Measurements from ENCODE around the gene MVB12B.

MVB12B gene

DNA sequence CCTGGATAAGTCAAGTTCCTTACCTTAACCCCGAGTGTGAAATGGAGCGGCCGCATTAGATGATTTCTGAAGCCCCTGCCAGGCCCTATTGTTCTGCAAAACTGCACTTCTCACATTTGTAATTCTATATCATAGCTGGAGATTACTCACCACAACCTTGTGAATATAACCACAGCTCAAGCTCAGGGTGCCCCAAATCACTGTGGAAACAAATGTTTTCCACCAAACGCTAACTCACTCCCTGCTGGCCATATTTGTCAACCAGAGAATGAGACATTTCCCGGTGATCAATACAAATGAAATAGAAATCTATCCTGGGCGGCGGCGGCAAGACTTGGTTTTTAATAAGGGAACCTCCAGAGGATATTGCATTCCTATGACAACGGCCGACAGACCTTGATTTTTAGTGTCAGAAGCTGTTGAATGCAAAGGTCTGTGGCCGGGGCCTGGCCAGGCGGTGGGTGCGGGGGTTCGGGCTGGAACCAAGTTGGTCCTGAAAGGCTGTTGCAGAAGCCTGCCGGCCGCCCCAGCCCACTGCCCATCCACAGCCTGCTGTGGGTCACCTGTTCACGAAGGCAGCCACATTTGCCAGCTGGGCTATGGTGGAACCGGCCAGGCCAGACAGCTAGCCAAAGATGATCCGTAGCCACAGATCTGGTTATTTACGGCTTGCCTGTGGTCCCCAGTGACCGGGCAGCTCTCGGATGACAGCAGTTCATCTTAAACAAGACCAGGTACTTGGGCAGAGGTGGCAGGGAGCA, 193.2 kb downstream of the MVB12B start:
- DNase-seq (ENCODE audit: low read depth in 3 of 3) = no peak

DNA sequence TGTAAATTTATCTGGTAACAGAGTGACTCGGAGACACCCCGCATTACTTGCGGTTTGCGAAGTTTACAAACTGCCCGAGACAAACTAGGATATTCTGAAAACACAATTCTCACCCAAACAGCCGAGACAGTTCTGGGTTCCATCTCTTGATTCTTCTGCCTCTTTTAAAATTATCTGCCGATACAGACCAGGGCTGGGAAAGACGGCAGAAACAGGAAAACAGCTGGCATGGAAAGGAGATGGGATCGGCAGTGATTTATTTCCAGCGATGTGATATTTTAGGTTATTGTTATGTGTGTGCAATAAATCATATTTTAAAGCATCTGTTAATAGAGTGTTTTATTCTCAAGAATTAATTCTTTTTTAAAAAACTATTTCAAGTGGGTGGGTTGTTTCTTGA, 193.8 kb downstream of the MVB12B start:
- DNase-seq (ENCODE audit: low read depth in 3 of 3) = no peak

DNA sequence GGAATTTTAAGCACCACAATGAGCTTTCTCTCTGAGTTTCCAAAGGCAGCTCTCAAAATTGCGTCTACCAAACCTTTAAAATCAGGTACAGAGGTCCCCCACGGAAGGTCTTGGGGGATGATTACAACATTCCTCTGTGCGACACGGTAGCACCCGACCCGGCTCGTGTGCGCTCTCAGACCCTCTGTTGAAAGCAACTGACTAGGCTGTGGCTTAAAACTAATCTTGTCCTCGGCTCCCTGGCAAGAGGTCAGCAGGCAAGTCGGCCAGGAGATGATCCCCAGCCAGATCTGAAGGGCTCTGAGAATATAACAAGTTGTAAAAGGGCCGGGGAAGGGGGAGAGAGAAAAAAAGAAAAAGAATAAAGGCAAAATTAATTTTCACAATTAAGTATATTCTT, 194.5 kb downstream of the MVB12B start:
- no peak for DNase-seq (ENCODE audit: low read depth in 3 of 3)

DNA sequence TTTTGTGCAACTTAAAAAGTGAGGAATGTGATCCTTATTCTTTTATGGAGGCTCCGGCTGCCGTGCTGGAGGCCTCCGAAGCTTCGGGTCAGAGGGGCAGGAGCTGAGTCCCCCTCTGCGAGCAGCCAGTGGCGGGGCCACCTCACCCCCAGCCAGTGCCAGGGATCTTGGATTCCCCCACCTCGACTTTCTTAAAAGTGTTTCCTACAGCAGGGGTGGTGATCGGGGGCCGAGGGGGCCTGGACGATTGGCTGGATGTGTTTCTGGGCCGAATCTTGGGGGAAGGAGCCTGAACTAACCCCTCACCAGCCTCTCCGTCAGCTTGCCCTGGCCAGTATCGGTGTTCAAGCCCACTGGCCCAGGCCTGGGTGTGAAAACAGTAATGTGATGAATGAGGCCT, 194.9 kb downstream of the MVB12B start:
- DNase-seq (ENCODE audit: low read depth in 3 of 3) = no peak

DNA sequence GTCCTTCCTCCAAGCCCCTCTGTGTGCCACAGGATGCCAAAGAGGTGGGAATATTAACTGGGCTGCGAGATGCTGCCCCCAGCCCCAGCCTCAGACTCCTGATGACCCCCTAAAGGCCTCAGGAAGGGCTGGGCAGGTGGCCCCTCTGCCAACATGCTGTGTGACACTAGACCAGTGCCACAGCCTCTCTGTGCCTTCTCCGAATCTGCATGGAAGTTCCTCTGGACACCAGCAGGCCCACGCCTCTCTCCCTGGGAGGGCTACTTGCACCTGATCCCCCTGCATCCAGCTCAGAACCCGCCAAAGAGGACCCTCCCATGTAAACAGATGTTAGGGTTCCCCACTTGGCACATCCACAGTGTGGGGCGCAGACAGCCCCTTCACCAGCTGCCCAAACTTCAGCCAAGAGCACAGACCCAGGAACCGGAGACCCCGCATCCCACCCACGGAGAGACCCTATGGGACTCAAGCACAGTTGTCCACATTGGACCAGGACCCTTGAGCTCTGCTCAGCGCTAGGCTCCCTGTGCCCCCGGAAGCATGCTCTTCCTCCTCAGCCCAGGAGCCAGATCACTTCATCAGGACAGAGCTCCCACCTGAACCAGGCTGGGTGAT, 195.5 kb downstream of the MVB12B start:
- DNase-seq (ENCODE audit: low read depth in 3 of 3) = no peak

DNA sequence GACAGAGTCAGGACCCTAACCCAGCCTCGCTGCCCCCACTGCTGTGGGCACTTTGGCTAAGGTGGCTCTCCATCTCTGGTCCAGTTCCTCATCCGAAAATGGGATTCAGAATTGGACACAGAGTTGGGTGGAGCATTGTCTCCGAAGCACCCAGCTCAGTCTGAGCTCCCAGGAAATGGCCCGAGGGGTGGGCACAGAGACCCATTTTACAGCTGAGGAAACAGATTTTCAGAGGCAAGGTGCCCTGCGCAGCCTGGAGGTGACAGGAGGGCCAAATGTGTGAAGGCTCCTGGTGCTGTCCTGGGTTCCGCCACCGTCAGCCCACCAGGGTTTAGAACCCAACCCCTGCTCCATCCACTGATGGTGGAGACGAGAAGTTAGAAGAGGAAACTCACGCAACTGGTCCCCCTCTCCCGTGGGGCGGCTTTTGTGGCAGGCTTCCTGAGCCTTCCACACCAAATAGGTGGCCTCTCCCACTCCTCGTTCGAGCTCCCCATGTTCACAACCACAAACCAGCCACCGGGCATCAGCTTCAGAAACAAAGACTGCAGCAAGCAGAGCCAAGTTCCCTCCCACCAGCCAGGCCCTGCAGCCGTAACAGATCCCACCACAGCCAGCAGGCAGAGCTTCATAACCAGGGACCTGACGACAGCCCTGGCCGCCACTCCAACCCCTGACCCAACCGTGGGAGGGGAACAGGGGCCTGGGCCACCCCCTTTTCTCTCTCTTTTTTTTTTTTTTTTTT, 196.2 kb downstream of the MVB12B start:
- DNase-seq (ENCODE audit: low read depth in 3 of 3) = no peak

DNA sequence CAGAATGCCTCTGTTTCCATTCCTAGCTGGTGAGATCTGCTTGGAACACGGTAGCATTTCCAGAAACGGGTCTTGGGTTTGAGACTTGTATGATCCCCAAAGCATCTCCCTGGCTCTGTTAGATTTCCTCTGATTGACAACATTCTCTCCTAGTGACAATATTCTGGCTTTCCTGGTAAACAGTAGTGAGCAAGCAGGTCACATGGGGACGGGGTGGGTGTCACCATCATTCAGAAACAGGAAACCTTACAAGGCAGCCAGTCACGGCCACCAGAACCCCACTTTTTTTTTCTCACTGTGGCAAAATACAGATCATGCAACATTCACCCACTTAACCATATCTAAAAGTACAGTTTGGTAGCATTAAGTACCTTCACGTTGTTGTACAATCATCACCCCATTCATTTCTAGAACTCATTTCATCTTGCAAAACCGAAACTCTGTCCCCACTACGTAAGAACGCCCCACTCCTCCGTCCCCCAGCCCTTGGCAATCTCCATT, 197.0 kb downstream of the MVB12B start:
- no peak for DNase-seq (ENCODE audit: low read depth in 3 of 3)

DNA sequence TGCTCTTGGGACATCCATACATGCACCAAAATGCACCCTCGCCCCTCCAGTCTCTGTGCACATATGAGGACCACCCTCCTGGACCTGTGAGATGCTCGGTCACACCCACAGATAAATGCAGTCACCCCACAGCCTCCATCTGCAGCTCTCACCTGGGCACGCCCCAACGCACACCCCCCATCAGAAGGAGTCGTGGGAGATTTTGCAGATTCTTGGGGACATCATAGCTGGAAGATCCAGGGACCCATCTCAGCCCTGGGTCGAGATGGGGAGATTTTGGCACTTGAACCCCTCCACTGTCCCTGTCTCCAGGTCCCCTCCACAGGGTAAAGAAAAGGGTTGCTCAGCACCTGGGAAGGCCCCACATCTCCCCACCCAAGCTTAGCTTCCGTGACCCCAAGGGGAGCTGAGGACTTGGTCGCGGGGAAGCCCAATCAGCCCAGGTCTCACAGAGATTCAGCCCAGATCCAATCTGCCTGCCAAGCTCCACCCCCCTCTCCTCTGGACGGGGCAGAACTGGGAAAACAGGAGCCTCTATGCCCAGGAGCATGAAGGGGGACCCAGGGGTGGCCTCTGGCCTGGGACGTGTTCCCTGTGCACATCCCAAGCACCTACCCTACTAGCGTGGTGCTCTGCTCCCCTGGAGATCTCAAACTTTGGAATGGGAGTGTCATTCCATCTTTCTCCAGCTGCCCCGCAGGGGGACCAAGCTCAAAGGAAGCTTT, 197.9 kb downstream of the MVB12B start:
- DNase-seq (ENCODE audit: low read depth in 3 of 3) = no peak

DNA sequence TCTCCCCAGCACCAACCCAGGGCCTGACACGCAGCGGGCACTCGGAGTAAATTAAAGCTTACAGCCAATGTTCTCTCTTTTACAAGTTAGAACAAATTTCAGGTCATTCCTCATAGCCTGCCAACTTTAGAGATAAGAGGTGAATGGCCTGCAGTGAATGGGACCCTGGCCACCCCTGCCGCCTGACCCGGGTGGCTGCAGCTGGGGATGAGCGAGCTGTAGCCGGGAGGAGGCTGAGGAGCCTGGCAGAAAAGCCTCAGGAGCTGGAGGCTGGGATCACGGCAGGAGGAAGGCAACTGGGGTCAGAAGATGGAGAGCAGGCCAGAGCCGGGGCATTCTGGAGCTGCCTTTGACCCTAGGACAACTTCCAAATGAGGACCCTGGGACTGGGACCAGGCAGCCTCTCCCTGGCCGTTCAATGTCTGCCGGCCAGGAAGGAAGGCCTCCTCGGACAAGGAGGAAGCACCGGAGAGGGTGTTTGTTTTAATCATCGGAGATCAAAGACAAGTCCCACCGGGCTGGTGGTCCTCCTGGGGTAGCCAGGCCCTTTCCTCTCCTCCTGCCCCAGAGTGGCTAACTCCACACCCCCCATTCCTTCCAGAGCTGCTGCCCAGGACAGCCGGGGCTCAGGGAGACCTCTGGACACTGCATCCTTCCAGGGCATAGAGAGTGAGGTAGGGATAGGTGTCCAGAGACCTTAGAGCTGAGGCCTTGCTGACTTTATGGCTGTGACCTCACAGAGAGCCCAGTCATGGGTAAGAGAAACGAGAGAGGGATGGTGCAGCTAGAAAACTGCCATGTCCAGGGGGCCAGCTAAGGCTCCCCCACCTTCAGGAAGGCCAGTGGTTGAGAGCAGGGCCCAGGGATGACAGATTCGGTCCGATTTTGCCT, 199.8 kb downstream of the MVB12B start:
- no peak for DNase-seq (ENCODE audit: low read depth in 3 of 3)

DNA sequence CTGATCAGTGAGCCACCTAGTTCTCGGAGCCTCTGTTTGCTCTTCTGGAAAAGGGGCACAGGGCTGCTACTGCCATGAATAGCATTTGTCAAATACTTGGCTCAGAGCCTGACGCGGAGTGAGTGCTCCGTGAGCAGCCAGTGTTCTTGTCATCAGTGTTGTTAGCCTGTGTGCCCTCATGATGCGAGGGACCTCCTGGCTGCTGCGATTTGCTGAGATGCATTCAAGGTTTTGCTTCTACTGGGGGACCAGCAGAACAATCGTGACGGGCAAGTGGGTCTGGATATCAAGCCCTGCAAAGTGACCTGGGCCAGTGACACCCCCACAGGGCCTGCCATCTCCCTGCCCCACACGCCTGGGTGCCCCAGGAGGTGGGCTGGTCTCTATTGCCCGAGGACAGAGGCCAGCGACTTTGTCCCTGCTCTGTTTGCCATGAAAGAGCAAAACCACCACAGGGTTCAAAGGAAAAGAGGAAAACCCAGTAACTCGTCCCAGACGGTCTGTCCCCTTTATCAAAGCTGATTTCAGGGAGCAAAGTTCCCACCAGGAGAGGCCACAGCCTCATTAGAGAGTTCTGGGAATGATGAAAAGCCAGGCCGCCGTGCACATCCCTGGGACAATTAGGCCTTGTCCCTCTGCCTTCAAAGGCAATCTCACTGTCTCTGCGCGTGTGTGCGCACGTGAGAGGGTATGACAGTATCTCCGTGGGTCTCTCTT, 200.6 kb downstream of the MVB12B start:
- DNase-seq (ENCODE audit: low read depth in 3 of 3) = no peak

DNA sequence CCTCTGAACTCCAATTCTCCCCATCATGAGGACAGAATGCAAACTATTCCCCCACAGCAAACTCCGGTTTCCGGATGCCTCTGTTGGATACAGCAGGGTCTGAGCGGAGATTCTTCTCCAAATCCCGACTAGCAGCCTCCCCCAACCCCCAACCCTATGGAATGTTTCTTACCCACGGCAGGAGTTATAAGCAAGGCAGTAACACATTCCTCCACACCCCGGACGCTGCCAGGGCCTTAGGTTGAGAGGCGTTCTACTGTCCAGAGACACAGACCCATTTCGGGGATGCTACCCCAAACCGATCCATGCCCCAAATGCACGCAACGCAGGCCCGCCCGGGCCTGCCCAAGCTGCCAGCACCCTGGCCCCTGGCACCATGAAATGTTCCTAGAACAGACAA, 201.5 kb downstream of the MVB12B start:
- no peak for DNase-seq (ENCODE audit: low read depth in 3 of 3)

DNA sequence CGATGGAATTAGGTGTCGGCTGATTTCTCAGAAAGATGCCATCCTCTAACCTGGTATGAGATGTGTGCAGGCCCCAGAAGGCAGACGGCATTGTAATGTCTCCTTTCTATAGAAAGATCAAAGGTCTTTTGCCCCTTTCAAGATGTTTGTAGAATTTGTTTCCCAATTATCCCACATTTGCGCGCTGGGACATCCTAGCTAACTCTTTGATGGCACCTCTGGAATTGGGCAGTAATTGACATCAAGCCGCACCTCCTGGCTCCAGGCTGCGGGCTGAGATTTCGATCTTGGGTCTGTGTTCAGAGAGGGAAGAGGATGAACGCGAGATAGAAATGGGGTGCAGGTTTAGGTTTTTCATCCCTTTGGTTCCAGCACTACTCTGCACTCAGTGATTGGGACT, 202.3 kb downstream of the MVB12B start:
- DNase-seq (ENCODE audit: low read depth in 3 of 3) = no peak

DNA sequence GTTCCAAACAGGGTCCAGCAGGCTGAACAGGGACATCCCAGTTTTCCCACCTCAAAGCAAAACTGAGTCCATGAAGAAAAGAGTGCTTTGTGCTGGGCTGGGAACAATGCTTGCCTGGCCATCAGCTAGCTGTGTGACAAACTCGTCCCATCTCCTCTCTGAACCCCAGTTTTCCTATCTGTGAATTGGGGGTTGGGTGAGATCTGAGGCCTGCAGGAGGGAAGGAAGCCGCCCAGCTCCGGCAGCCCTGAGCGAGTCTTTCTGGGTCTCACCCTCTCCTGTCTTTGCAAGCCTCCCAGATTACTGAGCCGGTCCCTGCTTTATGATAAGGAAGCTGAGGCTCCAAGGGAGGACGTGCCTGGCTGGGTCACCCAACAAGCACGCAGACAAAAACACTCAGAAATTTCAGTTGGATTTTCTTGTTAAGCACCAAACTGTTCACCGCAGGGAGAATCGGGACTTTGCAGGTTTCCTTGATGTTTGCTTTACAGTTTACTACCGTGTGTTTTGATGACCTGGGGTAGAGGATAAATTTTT, 204.5 kb downstream of the MVB12B start:
- no peak for DNase-seq (ENCODE audit: low read depth in 3 of 3)

DNA sequence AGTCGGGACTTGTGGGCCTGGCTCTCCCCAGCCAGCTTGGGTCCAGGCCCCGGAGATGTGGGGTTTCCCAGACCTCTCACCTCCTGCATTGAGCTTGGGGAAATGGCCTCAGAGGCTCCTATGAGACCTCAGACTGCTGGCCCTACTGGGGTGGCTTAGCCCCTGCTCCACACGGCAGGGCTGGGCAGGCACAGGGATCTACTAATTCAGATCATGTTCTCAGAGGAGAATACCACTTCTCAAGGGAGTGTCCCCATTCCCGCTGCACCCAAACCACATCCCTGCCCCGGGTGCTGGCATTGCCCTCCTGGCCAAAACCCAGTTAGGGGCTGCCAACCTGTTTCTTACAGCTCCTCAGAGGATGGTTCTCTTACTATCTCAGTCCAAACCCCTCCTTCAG, 205.0 kb downstream of the MVB12B start:
- DNase-seq (ENCODE audit: low read depth in 3 of 3) = no peak

DNA sequence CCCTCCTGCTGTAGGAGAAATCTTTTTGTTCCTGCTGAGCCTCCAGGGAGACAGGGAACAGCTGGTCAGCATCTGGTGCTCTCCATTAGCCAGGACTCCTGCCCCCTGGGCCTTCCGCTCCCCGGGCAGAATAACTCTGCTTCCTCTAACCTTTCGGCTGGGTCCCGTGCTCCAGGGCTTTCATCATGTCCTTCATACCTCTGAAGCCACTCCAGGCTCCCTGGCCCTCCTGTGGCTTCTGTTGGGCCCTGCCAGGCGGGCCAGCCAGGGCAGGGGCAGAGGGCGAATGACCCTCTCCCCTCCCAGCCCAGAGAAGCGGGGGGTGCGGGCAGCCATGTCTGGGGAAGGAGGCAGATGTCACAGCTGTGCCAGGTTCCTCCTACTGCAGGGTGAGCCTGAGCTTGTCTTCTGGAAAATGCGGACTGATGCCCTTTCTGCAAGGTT, 205.4 kb downstream of the MVB12B start:
- no peak for DNase-seq (ENCODE audit: low read depth in 3 of 3)

DNA sequence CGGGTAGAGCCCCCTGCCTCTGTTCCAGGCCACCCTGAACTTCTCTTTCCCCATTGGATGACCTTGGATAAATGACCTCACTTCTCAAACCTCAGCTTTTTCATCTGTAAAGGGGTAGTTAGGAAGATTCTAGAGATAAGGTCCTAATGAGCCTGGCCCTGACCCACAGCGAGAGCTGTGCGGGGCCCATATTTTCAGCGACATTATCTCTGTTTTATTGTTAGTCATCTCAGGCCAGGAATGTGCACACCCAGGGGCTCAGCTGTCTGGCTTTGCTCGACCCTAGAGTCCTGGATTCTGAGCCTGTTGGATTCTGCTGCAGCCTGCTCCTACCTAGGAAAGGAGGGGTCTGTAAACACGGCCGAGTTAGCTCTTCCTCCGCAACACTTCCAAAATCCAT, 205.9 kb downstream of the MVB12B start:
- DNase-seq (ENCODE audit: low read depth in 3 of 3) = no peak

DNA sequence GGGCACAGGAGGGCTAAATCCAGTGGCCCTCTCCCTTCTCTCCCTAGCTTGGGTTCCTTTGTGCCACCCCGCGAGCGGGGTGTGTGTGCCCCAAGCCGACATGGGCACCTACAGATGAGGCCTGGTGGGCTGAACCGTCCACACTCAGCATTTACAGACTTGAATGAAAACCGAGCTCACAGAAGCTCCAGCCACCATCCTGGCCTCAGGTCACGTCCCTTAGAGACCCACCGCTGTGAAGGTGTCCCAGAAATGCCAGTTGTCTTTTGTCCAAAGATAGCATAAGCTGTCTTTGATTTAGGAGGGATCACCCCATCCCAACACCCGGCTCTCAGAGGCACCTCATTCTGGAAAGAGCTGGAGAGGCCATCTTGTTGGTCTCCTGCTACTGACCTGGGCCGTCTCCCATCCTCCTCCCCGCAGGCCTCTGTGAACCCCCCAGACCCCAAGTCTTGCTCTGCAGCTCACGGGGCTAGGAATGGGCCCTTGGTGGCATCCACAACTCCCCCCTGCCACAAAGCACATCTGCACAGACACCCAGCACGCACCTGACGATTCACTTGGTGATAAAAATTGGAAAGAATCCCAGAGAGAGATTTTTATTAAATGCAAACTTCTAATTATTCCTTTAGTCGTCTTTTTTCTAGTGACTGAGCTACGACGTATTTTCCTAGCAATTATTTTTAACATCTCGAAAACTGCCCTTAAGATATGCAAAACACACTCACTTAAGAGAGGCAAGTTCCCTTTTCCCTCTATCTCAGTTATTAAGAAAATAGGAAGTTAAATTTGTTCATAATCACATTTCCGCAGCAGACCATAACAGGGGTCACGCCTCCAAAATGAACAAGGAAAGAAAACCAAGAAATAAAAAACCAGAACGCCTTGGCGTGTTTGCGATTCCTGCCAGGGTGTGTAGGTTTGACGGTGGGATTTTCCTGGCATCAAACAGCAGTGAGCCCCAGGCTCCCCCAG, 206.6 kb downstream of the MVB12B start:
- DNase-seq (ENCODE audit: low read depth in 3 of 3) = no peak

DNA sequence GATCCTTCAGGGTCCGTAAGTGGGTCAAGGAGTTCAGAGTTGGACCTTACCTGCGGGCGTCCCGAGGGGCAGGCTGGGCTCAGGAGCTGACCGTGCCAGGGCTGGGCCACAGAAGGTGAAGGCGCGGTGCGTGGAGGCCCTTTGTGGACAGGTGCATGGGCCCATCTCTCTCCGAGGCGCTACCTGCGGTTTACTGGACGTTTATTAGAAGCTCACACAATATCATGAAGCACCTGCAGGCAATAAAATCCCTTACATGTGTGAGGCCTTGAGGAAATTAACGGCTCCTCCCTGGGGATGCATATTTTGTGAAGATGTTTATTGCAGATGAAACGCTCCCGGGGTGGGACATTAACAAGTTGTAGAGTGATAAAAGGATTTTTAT, 207.3 kb downstream of the MVB12B start:
- DNase-seq (ENCODE audit: low read depth in 3 of 3) = no peak
